ENCODE data around the gene LCE6A. TPM values are rescaled to one million over a fixed set of nuclear protein-coding genes. Genes with fewer than 3 reads are reported as not detected.

LCE6A gene
- total and polyA plus RNA-seq, 9 of the 15 experiments (the other 6 are each of a cell fraction or from before 2014, with no cell fraction given): not detected

GRCh38 chr1:152823294-152823693 lies 19.4 kb upstream of the LCE6A start:
- no TSS peak for BruUV-seq (replicated peaks)
- no peak overlapping the region for H3K4me3 ChIP-seq
- DNase-seq (ENCODE audit: extremely low read depth in 1 of 4, low spot score in 3 of 4) (no peak), FAIRE-seq (no peak), ATAC-seq (no peak)
- in situ Hi-C loops (cut with MboI): no loop called here
- TF ChIP-seq ZNF655 (CRISPR knock-in tag; IDR thresholded peaks at IDR 0.05): no peak
- TF ChIP-seq, protein P1, sequence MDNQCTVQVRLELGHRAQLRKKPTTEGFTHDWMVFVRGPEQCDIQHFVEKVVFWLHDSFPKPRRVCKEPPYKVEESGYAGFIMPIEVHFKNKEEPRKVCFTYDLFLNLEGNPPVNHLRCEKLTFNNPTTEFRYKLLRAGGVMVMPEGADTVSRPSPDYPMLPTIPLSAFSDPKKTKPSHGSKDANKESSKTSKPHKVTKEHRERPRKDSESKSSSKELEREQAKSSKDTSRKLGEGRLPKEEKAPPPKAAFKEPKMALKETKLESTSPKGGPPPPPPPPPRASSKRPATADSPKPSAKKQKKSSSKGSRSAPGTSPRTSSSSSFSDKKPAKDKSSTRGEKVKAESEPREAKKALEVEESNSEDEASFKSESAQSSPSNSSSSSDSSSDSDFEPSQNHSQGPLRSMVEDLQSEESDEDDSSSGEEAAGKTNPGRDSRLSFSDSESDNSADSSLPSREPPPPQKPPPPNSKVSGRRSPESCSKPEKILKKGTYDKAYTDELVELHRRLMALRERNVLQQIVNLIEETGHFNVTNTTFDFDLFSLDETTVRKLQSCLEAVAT (IDR thresholded peaks at IDR 0.05): no peak
- TF ChIP-seq SOX6 (IDR thresholded peaks at IDR 0.05): no peak
- H3K9me1 ChIP-seq (ENCODE audit: control insufficient read depth, insufficient read depth, low read length): no peaks in the 10 kb centered on the region
- no peak overlapping the region for H2AFZ ChIP-seq (ENCODE audit: low read depth, low read length)
- no peak overlapping the region for H3K27ac ChIP-seq (ENCODE audit: extremely low read depth, low read depth, low read length)
- H3K79me2 ChIP-seq (ENCODE audit: control insufficient read depth, insufficient read depth, low read length): no peaks in the 10 kb centered on the region
- no peaks in the 10 kb centered on the region for H3K9me3 ChIP-seq (replicated peaks; ENCODE audit: control insufficient read depth, insufficient read depth, low read depth, low read length)
- POLR2A ChIA-PET: no interaction called here
- WGBS (ENCODE audit: insufficient coverage, low coverage, missing lambda C conversion rate): 0% methylated on average over 5 of the region's 5 CpGs
- CTCF ChIA-PET (ENCODE audit: low intra/inter-chr PET ratio): no interaction called here
- H3K36me3 ChIP-seq (ENCODE audit: control insufficient read depth, insufficient read depth, low read length): no peaks in the 10 kb centered on the region
- no peak overlapping the region for H3K4me2 ChIP-seq (ENCODE audit: insufficient read depth, low read length)
- H4K20me1 ChIP-seq (replicated peaks; ENCODE audit: control insufficient read depth, insufficient read depth, low read length): no peaks in the 10 kb centered on the region
- H3K9ac ChIP-seq (ENCODE audit: insufficient read depth in 1 of 2, low read depth in 2 of 2, low read length in 2 of 2): no peak overlapping the region
- intact Hi-C loops (cut with micrococcal nuclease): no loop called here
- no peaks in the 10 kb centered on the region for H3K27me3 ChIP-seq (ENCODE audit: control insufficient read depth in 2 of 2, insufficient read depth in 2 of 2, low read length in 2 of 2)
- no peaks in the 10 kb centered on the region for H3K4me1 ChIP-seq (replicated peaks in 1 of 2; ENCODE audit: control insufficient read depth in 2 of 2, insufficient read depth in 2 of 2, low read length in 2 of 2)

DNA sequence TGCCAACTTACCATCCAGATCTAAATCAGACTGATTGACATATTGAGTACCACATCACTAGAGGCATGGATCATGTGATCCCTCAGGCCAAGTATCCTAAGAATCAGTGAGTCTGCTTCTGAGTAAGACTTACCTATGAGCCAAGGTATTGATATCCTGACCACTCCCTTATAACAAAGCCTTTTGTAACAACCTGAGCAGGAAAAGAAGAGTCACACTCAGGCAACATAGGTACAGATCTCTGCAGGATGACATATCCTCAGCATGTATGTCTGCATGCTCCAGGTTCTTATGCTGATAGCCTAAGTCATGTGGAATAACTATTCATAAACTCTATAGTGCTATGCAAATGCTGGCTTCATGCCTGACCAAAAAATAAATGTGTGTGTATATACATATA lies 17.7 kb upstream of the LCE6A start:
- no peak overlapping the region for H3K4me2 ChIP-seq (ENCODE audit: insufficient read depth, low read length)
- no peaks in the 10 kb centered on the region for H4K20me1 ChIP-seq (replicated peaks; ENCODE audit: control insufficient read depth, insufficient read depth, low read length)
- TF ChIP-seq SMAD1 (IDR thresholded peaks at IDR 0.05; ENCODE audit: low read depth, low read length, partially characterized antibody) (no peak), TFE3 (CRISPR knock-in tag; IDR thresholded peaks at IDR 0.05) (peak; percentile 38; the same call in 1 of the 2 replicates)
- no peaks in the 10 kb centered on the region for H3K9me3 ChIP-seq (replicated peaks; ENCODE audit: control insufficient read depth, insufficient read depth, low read depth, low read length)
- no peaks in the 10 kb centered on the region for H3K27me3 ChIP-seq (ENCODE audit: control insufficient read depth in 2 of 2, insufficient read depth in 2 of 2, low read length in 2 of 2)
- ChIA-PET CTCF (ENCODE audit: low intra/inter-chr PET ratio) (no interaction called here), POLR2A (no interaction called here)
- ATAC-seq (no peak), FAIRE-seq (no peak), DNase-seq (ENCODE audit: extremely low read depth in 1 of 4, low spot score in 3 of 4) (no peak)
- H2AFZ ChIP-seq (ENCODE audit: low read depth, low read length): no peak overlapping the region
- H3K4me1 ChIP-seq (replicated peaks in 1 of 2; ENCODE audit: control insufficient read depth in 2 of 2, insufficient read depth in 2 of 2, low read length in 2 of 2): no peaks in the 10 kb centered on the region
- H3K27ac ChIP-seq (ENCODE audit: extremely low read depth, low read depth, low read length): no peak overlapping the region
- H3K79me2 ChIP-seq (ENCODE audit: control insufficient read depth, insufficient read depth, low read length): no peaks in the 10 kb centered on the region
- intact Hi-C loops (cut with micrococcal nuclease): no loop called here
- no TSS peak for BruUV-seq (replicated peaks)
- H3K9me1 ChIP-seq (ENCODE audit: control insufficient read depth, insufficient read depth, low read length): no peaks in the 10 kb centered on the region
- no peak overlapping the region for H3K4me3 ChIP-seq
- H3K36me3 ChIP-seq (ENCODE audit: control insufficient read depth, insufficient read depth, low read length): no peaks in the 10 kb centered on the region
- in situ Hi-C loops (cut with MboI): no loop called here
- no peak overlapping the region for H3K9ac ChIP-seq (ENCODE audit: insufficient read depth in 1 of 2, low read depth in 2 of 2, low read length in 2 of 2)
